Osteocyte (in vitro differentiated cells): ENCODE measurements around the gene SAPCD2. TPM values are rescaled to one million over a fixed set of nuclear protein-coding genes. Genes with fewer than 3 reads are reported as not detected.
"Not testable (repeated sequence)": the region's sequence is repeated elsewhere in the genome, so short reads cannot be mapped to it uniquely, and the experiment has no call there.

Source experiments
- DNase-seq: peaks from one replicate; pipeline ENCODE4 v3.0.0; 2021; ENCODE audit warnings: mixed read lengths; ENCODE audit not compliant: unreplicated experiment; ENCODE audit errors: extremely low spot score
- H3K27ac Mint-ChIP-seq: one replicate; pipeline ENCODE4 v1.8.0; 2021; ENCODE audit warnings: mild to moderate bottlenecking, mixed read lengths; ENCODE audit not compliant: unreplicated experiment
- H3K27me3 Mint-ChIP-seq: one replicate; pipeline ENCODE4 v1.8.0; 2021; ENCODE audit warnings: mixed read lengths; ENCODE audit not compliant: unreplicated experiment
- H3K36me3 Mint-ChIP-seq: one replicate; pipeline ENCODE4 v1.8.0; 2021; ENCODE audit warnings: mixed read lengths; ENCODE audit not compliant: unreplicated experiment
- H3K4me1 Mint-ChIP-seq: one replicate; pipeline ENCODE4 v1.8.0; 2021; ENCODE audit warnings: mixed read lengths; ENCODE audit not compliant: unreplicated experiment
- H3K4me3 Mint-ChIP-seq: one replicate; pipeline ENCODE4 v1.8.0; 2021; ENCODE audit warnings: mild to moderate bottlenecking, moderate library complexity, mixed read lengths; ENCODE audit not compliant: unreplicated experiment
- H3K9me3 Mint-ChIP-seq: one replicate; pipeline ENCODE4 v1.8.0; 2021; ENCODE audit warnings: mixed read lengths; ENCODE audit not compliant: unreplicated experiment
- CTCF ChIP-seq: fragments of 200-600 bp; sonication (generic); IDR thresholded peaks from 2 replicates; pipeline ENCODE4 v1.5.0; 2021; ENCODE audit warnings: antibody characterized with exemption, mild to moderate bottlenecking, moderate library complexity
- long read RNA-seq: library from polyadenylated mRNA; unstranded; transcript quantifications from one replicate; pipeline ENCODE4 v2.0.0, GENCODE V29; 2021
- total RNA-seq: library from RNA; stranded (reverse); gene quantifications from 2 replicates; pipeline ENCODE4 v1.2.1, GENCODE V29; 2021

SAPCD2 gene
- total RNA-seq = 3.1 and 3.4 TPM in 2 replicates
- long read RNA-seq, partial matches to known transcripts = 0 of 1 reads
- long read RNA-seq, other reads (novel, unspliced or antisense) = 1 of 1 reads

GRCh38 chr9:137070201-137070905 is at the start of gene SAPCD2:
TSS of gene SAPCD2 (minus strand) at chr9:137070557. CDS start at chr9:137070460, 97 bp downstream.
- Mint-ChIP-seq H3K4me3 (peak within 1 kb of the TSS; percentile 63), H3K36me3 (no peaks in the 10 kb centered on the region), H3K4me1 (peaks cover 12% of the 10 kb centered on the region), H3K27ac (peak within 1 kb of the TSS; percentile 52), H3K27me3 (no peaks in the 10 kb centered on the region), H3K9me3 (no peaks in the 10 kb centered on the region)
- TF ChIP-seq CTCF = no peak
- DNase-seq = peak; percentile 92

GRCh38 chr9:137118092-137118603 is 47.8 kb upstream of the SAPCD2 start:
- not testable (repeated sequence) for H3K4me1 Mint-ChIP-seq, H3K27ac Mint-ChIP-seq, DNase-seq, H3K36me3 Mint-ChIP-seq, H3K4me3 Mint-ChIP-seq, H3K9me3 Mint-ChIP-seq, H3K27me3 Mint-ChIP-seq

GRCh38 chr9:137117269-137117731 is 46.9 kb upstream of the SAPCD2 start:
- Mint-ChIP-seq H3K9me3 (no peaks in the 10 kb centered on the region), H3K27me3 (no peaks in the 10 kb centered on the region), H3K4me1 (peaks cover 6% of the 10 kb centered on the region), H3K36me3 (no peaks in the 10 kb centered on the region), H3K4me3 (no peak overlapping the region), H3K27ac (no peak overlapping the region)
- DNase-seq = no peak
- TF ChIP-seq CTCF = no peak

- Mint-ChIP-seq H3K4me3 (no peak overlapping the region), H3K27me3 (no peaks in the 10 kb centered on the region), H3K9me3 (no peaks in the 10 kb centered on the region)
These were observed 46.4 kb upstream of the SAPCD2 start for GRCh38 chr9:137116728-137117127.

GRCh38 chr9:137116027-137116507 is 45.7 kb upstream of the SAPCD2 start:
- TF ChIP-seq CTCF = no peak
- Mint-ChIP-seq H3K27ac (no peak overlapping the region), H3K4me1 (peaks cover 3% of the 10 kb centered on the region), H3K27me3 (no peaks in the 10 kb centered on the region), H3K4me3 (no peak overlapping the region), H3K36me3 (no peaks in the 10 kb centered on the region), H3K9me3 (no peaks in the 10 kb centered on the region)
- DNase-seq = no peak

More at GRCh38 chr9:137116728-137117127, 46.4 kb upstream of the SAPCD2 start:
- Mint-ChIP-seq H3K36me3 (no peaks in the 10 kb centered on the region), H3K27ac (no peak overlapping the region), H3K4me1 (peaks cover 3% of the 10 kb centered on the region)
- no peak for TF ChIP-seq CTCF
- no peak for DNase-seq
